ENCODE measurements around the gene ENG.
"Not testable (repeated sequence)": the region's sequence is repeated elsewhere in the genome, so short reads cannot be mapped to it uniquely, and the experiment has no call there.

The ENG gene

DNA sequence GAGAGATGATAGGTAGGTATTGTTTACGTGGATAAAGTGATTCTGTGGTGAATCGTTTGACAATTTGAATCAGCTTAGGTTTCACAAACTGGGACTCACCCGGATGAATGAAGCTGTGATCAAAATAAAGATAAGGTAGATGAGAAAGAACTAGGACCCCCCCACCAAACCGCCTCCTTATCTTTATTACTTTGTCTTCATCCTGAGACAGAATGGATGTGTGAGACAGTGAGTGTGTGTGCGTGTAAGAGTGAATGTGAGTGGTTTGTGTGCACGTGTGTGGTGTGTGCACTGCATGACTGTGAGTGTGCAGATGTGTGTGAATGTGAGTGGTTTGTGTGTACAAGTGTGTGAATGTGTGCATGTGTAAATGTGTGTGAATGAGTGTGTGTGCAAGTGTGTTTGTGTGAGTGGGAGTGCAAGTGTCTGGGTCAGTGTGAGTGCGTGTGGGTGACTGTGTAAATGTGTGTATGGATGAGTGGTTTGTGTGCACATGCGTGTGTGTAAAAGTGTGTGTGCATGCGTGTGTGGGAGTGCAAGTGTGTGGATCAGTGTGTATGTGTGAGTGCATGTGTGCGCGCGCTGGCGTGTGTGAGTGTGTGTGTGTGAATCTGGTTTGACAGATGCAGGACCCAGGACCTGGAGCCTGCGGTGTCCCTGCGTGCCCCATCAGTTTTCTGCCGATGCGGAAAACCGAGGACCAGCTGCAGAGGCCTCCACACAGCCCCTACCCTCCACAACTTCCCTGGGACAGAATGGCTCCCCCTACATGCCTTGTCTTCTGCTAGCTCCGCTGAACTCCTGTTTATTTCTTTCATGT, 11.4 kb upstream of the ENG start:
- no peak for DNase-seq (ENCODE audit: low read depth)

DNA sequence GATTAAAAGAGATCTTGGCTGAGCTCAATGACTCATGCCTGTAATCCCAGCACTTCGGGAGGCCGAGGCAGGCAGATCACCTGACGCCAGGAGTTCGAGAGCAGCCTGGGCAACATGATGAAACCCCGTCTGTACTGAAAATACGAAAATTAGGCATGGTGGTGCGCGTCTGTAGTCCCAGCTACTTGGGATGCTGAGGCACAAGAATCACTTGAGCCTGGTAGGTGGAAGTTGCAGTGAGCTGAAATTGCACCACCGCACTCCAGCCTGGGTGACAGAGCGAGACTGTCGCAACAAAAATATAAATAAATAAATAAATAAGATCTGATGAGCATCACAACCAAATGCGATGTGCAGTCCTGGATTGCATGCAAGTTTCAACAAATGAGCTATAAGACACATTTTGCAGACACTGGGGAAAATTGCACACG, 8.7 kb upstream of the ENG start:
- no peak for DNase-seq (ENCODE audit: low read depth)

GRCh38 chr9:127862075-127863011, 7.9 kb upstream of the ENG start:
- no peak for DNase-seq (ENCODE audit: low read depth)

GRCh38 chr9:127860779-127861178, 6.3 kb upstream of the ENG start:
- no peak for DNase-seq (ENCODE audit: low read depth)

- DNase-seq (ENCODE audit: low read depth) = no peak
Measured at GRCh38 chr9:127860260-127860659, 5.8 kb upstream of the ENG start.

GRCh38 chr9:127858041-127858512, 3.6 kb upstream of the ENG start:
- DNase-seq (ENCODE audit: low read depth) = no peak

- DNase-seq (ENCODE audit: low read depth) = no peak
Measured at GRCh38 chr9:127857278-127857677, 2.8 kb upstream of the ENG start.

GRCh38 chr9:127856729-127857116, 2.3 kb upstream of the ENG start:
- no peak for DNase-seq (ENCODE audit: low read depth)

DNA sequence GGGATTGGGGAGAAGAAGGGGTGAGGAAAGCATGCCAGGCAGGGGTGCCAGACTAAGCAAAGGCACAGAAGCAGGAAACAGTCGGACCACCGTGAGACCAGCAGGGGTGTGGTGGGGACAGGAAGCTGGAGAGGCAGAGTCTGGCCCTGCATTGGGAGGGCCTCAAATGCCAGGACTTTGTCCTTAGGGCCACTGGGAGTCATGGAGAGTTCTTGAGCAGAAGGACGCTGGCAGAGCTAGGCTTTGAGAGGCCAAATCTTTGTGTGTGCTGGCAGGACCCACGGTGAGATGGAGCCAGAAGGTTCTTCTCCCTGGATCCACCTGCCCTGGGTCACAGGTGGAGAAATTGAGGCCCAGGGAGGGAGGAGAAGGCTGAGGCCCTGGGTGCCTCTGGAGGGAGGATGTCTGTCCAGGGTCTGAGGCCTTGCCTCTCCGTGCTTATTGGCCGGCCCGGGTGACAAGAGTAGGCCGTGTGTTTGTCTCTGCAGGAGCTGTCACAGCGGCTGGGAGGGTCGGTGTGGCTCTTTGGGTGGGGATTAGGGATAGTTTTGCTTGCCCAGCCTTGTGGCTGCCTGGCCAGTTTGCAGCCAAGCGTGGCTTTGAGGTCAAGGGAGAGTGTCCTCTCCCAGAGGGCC, 1.8 kb upstream of the ENG start:
- DNase-seq (ENCODE audit: low read depth) = no peak

GRCh38 chr9:127855522-127855921, 1.1 kb upstream of the ENG start:
- DNase-seq (ENCODE audit: low read depth) = no peak

GRCh38 chr9:127854960-127855359, 502 bp upstream of the ENG start:
- no peak for DNase-seq (ENCODE audit: low read depth)

GRCh38 chr9:127853312-127854183, 910 bp downstream of the ENG start:
- no peak for DNase-seq (ENCODE audit: low read depth)

DNA sequence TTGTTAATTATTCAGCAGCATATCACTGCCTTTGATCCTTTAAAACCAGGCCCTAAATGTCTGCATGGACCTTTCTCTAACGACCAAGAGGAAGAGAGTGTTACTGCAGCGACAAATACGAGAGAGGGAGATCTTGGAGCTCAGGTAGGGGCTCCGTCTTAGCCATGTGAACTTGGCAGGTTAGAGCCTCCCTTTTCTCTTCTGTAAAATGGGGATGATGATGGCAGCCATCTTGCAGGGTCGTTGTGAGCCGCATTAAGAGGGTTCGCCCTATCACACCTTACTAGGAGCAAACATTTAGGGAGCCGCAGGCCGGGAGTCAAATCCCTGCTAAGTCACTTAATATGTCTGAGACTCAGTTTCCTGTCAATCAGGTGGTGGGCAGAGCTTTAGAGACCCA, 1.6 kb downstream of the ENG start:
- no peak for DNase-seq (ENCODE audit: low read depth)

GRCh38 chr9:127850286-127850830, 4.1 kb downstream of the ENG start:
- no peak for DNase-seq (ENCODE audit: low read depth)

GRCh38 chr9:127848756-127849504, 5.5 kb downstream of the ENG start:
- DNase-seq (ENCODE audit: low read depth) = no peak

- DNase-seq (ENCODE audit: low read depth) = no peak
Measured at GRCh38 chr9:127847833-127848755, 6.4 kb downstream of the ENG start.

DNA sequence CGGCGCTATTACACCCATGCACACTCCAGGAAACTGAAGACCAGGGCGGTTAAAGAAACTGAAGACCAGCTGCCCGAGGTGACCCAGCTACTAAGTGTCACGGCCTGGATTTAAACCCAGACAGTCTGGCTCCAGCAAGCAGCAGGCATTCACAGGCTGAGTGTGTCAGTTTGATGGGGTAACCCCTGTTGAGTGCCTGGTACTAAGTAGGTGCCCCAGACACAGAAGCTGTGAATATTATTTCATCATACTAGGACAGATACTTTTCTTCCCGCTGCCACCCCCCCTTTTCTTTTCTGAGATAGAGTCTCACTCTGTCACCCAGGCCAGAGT, 7.3 kb downstream of the ENG start:
- no peak for DNase-seq (ENCODE audit: low read depth)

GRCh38 chr9:127846443-127847177, 7.8 kb downstream of the ENG start:
- DNase-seq (ENCODE audit: low read depth) = no peak

GRCh38 chr9:127845619-127846018, 8.8 kb downstream of the ENG start:
- DNase-seq (ENCODE audit: low read depth) = not testable (repeated sequence)

Measured in stimulated activated CD4-positive, alpha-beta T cell treated with anti-CD3 and anti-CD28 coated beads, Interleukin-2, amount 100 ng/mL, for 4 hours (primary cell).